Measurements from ENCODE around the gene KIF6.
"Not testable (repeated sequence)": the region's sequence is repeated elsewhere in the genome, so short reads cannot be mapped to it uniquely, and the experiment has no call there.

Gene KIF6

DNA sequence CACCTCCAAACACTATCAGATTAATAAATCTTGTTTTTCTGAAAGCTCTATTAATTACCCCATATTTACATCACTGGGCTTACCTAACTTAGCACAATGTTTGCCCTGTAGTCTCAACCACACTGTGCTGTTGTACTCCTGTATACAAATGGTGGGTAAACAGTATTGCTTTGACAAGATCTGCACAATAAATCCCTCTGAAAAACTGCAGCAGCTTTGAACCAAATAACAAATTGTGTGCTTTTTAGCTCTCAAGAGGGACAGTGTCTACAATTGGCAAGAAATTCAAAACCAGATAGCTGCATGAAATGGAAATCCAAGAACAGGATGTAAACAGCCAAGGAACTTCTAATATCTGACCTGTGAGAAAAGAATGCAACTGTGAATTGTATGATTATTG is 10.4 kb downstream of the KIF6 start:
- DNase-seq = no peak

DNA sequence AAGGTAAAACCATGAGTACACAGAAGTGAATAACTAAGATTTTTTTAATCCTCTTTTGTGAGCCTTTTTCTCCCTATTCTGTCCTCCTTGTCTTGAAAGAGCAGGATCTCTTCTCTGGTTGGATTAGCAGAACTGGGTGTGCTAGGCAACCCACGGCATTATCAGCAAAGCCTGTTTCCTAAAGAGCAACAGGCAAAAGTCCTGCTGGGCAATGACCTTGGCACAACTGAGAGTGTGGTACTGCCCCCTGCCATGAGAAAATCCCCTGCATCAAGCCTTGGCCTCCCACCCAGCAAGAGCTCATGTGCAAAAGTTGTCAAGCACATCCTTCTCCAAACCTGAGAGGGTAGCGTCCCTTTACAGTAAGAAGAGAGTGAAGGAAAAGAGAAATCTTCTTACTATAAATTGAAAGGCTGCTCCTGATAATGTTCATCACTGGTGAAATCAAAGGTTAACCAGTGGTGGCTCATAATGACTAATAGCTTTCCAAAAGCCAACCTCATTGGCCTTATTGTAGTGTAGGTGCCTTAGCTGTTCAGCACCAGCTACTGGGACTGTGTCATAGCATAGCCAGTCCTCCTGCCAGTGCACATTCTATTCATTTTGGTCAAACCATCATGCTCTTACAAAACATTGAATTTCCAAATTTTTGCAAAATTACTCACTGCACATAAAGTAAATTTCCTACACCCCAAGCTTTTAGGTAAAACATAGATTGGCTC is 17.1 kb downstream of the KIF6 start:
- peak; percentile 18 for DNase-seq

DNA sequence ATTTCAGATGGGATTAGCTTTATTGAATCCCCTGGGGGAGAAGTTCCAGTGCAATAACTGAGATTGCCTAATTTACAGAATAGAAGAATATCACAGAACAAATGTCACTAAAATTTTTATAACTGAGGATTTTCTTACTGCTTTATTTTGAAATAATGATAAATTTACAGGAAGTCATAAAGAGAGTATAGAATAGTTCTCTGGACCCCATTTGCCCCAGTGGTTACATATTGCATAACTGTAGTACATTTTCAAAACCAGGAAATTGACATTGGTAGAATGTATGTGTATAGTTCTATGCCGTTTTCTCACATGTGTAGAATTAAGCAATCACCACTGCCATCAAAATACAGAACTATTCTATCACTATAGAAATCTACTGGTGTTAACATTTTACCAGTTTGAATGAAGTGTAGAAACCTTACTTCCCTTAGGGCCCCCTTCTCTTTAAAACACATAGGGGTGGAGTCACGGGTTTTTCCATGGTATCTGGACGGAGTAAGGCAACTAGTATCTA is 18.3 kb downstream of the KIF6 start:
- no peak for DNase-seq

- DNase-seq = no peak
These were observed 22.9 kb downstream of the KIF6 start for GRCh38 chr6:39702265-39702664.

GRCh38 chr6:39700362-39700761 is 24.8 kb downstream of the KIF6 start:
- no peak for DNase-seq

DNA sequence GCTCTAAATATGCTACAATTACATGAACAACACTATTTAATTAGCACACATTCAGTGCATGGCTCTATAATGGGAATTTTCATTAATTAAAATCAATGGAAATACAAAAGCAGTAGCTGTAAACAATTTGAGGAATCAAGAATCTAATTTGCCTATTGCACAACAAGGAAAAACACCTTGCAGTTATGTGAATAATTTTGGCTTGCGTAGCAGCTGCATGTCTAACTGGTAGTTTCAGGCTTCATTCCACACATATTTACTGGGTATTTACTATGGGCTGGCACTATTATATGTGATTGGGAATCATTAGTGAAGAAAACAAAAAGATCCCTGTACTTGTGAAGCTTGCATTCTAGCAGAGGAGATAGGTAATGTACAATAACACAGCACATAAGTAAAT is 26.4 kb downstream of the KIF6 start:
- DNase-seq = no peak

DNA sequence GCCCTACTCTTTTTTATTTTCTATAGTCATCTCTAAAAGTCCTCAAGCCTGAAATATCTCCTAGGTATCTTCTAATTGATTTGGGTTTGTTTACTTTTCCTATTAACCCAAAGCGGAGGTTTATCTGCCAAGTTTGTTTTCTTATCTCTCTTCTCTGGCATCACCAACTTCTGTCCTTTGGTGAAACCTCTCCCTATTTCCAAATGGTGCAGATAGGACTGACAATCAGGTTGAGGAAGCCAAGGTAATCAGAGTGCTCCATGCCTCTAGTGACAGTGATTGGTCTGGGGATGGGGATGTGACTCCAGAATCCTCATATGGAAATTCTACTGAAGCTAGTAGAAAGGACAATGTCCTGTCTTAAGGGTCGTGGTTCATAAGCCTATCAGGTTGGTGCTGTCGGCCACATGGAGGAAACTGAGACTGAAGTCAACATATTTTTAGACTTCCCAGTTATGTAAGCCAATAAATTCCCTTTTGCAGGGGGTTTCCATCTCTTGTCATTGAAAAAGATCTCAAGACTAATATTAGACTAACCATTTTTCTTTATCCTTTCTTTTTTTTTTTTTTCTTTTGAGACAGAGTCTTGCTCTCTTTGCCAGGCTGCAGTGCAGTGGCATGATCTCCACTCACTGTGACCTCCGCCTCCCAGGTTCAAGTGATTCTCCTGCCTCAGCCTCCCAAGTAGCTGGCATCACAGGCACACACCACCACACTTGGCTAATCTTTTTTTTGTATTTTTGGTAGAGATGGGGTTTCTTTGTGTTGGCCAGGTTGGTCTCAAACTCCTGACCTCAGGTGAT is 28.0 kb downstream of the KIF6 start:
- no peak for DNase-seq

GRCh38 chr6:39695447-39695846 is 29.8 kb downstream of the KIF6 start:
- DNase-seq = no peak

DNA sequence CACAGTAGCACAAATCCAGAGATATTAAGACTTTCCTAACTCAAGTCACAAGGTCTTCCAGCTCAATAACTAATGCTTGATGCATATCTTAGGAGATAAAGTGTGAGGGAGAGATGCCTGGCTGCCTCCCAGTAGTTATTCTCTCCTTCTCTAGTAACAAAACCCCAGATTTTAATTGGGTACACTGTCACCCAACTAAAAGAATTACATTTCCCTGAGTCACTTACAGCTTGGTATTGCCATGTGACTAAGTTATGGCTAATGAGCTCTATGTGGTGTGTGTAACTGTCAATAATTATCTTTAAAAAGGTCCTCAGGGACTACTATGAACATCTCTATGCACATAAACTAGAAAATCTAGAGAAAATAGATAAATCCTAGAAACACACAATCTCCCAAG is 32.0 kb downstream of the KIF6 start:
- DNase-seq = no peak

DNA sequence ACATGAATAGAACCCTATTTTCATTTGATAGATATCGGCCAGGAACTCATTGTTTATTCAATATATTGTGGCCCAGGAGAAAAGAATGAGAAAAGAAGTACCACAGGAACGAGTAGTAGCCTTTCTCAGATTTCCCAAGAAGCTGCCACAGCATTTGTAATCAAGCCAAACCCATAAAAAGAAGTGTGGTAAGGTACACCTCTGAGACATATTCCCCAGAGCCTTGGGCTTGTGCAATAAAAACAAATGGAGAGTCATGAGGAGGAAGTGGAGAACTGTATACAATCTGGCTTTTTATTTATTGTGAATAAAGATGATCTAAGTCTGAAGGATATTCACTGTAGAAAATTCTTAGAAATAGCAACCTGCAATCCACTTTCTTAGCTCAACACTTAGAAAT is 36.7 kb downstream of the KIF6 start:
- DNase-seq = peak; percentile 79

- no peak for DNase-seq
These were observed 38.2 kb downstream of the KIF6 start for GRCh38 chr6:39686976-39687375.

- no peak for DNase-seq
These were observed 39.3 kb downstream of the KIF6 start for GRCh38 chr6:39685938-39686337.

GRCh38 chr6:39685489-39685826 is 39.8 kb downstream of the KIF6 start:
- DNase-seq = no peak

DNA sequence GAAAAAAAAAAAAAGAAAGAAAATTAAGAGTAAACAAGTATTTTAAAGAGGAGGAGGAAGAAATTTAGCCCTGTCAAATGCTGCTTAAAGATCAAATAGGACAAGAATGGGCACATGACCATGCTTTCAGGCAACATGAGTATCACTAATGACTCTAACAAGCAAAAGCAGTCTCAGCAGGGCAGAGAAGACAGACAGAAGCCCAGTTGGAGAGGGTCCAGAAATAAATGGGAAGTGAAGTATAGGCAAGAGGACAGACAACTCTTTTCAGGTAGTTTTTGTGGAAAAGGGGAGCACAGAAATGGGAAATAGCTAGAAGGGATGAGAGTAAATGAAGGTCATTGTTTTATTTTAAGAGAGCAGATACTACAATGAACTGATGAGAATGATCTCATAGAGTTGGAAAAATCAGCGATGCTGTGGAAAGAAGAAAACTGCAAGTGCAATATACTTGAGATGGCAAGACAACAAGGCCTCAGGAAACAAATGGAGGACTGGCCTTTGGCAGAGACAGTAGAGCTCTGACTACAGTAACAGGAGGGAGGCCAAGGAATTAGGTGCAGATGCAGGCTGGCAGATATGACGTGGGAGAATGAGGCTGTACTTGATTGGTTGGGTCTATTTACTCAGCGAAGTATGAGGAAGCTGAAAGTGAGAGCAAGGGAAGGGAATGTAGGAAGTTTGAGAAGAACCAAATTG is 40.3 kb downstream of the KIF6 start:
- DNase-seq = peak; percentile 65

- DNase-seq = peak; percentile 83
These were observed 43.5 kb downstream of the KIF6 start for GRCh38 chr6:39681674-39682121.

DNA sequence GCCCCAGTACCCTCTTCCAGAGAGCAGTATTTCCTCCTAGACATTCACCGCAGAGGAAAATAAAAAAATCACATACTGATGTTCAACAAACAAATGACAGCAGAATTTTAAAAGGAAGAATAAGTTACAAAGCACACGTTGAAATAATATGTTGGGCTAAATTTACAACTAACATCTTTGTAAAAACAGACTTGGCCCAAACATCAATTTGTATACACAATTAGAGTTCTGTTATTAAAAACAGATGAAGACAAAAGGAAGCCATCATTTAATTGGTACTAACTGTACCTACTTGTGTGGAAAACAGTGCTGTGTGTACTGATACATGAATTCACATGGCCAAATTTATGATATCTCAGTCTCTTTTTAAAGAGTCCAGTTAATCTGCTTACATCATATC is 46.3 kb downstream of the KIF6 start:
- DNase-seq = no peak

GRCh38 chr6:39677318-39677717 is 47.9 kb downstream of the KIF6 start:
- not testable (repeated sequence) for DNase-seq

- no peak for DNase-seq
These were observed 54.7 kb downstream of the KIF6 start for GRCh38 chr6:39670519-39670918.

GRCh38 chr6:39669973-39670342 is 55.2 kb downstream of the KIF6 start:
- DNase-seq = no peak

DNA sequence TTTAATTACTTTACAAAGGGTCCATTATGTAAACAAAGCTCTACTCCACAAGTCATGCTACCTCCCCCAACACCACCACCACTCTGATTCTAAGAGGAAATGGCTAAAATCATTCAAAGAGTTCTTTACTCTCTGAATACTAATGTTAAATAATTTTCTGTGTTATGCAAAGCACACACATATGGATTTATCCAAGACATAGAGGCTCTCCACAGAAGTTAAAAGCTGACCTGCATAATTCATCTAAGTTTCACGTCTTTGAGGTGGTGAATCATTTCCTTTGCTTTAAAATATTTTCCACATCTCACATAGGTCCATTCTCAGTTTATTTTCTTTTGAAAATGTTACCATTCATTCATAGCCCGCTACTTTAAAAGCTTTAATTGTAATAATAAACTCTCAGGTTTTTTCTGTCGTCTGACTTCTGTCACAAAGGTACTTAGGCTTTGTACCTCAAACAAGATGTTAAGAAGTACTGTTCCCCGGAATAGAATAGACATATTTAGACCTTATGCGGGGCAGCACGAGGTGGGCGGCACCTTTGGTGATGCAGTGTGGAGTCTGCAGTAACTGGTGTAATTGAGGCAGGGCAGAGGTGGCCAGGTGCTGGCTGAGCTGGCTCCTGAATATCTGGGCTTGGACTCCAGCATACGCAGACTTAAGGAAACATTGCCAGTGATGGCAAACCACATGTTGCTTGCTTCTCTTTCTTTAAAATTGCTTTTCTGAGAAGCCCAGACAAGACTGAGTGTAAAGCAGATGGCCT is 55.8 kb downstream of the KIF6 start:
- peak; percentile 77 for DNase-seq

- DNase-seq = no peak
These were observed 58.3 kb downstream of the KIF6 start for GRCh38 chr6:39666706-39667489.

DNA sequence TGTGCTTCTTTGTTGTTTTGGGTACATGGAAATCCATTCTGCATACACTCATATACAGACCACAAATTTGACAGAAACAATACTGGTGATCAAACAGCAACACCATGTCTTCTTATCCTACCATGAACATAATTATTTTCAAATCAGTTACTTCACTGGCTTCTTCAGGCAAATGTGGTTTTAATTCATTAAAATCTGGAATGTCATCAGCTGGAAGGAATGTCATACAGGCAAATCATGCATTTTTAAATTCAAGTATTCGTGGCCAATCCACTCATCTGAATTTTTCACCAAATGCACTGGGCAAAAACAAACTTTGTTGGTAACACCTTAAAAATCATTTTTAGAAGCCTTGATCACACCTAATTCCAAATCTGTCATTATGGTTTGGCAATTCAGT is 59.3 kb downstream of the KIF6 start:
- peak; percentile 56 for DNase-seq

Data from fibroblast of skin of back (primary cell).